ENCODE data around the gene HID1. TPM values are rescaled to one million over a fixed set of nuclear protein-coding genes. Genes with fewer than 3 reads are reported as not detected.
"Not testable (repeated sequence)": the region's sequence is repeated elsewhere in the genome, so short reads cannot be mapped to it uniquely, and the experiment has no call there.

Gene HID1
- total RNA-seq, 1 donor: 4.3 TPM

DNA sequence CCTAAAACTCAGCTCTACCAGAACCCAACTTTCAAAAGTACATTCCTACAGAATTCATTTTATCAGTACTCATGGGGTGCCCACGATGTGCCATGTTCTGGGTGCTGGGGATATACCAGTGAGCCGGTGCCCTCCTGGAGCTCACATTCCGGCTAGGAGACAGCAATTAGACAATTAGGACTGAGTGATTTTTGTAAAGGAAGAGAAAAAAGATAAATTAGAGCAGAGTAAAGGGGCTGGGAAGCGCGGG, 39.5 kb upstream of the HID1 start:
- no peak for DNase-seq (ENCODE audit: low read depth)
- H3K4me3 ChIP-seq (ENCODE audit: low read depth, low read length): peak overlapping the region; percentile 91
- TF ChIP-seq, protein P1, sequence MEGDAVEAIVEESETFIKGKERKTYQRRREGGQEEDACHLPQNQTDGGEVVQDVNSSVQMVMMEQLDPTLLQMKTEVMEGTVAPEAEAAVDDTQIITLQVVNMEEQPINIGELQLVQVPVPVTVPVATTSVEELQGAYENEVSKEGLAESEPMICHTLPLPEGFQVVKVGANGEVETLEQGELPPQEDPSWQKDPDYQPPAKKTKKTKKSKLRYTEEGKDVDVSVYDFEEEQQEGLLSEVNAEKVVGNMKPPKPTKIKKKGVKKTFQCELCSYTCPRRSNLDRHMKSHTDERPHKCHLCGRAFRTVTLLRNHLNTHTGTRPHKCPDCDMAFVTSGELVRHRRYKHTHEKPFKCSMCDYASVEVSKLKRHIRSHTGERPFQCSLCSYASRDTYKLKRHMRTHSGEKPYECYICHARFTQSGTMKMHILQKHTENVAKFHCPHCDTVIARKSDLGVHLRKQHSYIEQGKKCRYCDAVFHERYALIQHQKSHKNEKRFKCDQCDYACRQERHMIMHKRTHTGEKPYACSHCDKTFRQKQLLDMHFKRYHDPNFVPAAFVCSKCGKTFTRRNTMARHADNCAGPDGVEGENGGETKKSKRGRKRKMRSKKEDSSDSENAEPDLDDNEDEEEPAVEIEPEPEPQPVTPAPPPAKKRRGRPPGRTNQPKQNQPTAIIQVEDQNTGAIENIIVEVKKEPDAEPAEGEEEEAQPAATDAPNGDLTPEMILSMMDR (IDR thresholded peaks at IDR 0.05; ENCODE audit: insufficient read depth, low read depth, low read length): no peak

DNA sequence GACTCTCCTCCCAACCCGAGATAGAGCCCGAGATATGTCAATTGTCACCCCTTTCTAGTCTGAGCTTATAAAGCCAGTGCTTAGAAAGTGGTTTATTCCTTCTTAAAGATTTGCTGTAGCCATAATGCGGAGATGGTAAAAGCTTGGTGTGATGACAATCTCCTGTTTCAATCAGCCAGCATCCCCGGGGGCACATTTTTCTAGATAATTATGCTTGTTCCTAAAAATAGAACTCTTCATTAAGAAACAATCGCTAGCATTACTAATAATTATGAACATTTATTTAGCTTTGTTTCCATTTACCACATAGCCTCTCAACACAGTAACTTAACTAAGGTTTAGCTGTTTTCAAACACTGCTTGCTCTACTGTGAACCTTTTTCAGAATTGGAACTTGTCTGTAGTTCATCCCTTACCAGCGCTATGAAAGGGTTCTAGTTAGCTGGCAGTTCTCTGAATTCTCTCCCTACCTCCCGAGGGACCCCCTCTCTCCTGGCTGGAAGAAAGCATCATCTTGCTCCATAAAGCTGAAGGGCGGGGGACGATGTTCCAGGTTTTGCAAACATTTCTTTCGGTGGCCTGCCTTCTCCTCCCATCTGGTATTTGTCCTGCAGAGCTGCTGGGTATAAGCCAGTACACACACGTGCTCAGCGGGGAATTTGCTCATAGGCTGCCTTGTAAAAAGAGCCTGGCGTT, 39.0 kb upstream of the HID1 start:
- TF ChIP-seq, protein P1 (IDR thresholded peaks at IDR 0.05; ENCODE audit: insufficient read depth, low read depth, low read length): no peak
- DNase-seq (ENCODE audit: low read depth): peak; percentile 88
- peak overlapping the region; percentile 91 for H3K4me3 ChIP-seq (ENCODE audit: low read depth, low read length)

DNA sequence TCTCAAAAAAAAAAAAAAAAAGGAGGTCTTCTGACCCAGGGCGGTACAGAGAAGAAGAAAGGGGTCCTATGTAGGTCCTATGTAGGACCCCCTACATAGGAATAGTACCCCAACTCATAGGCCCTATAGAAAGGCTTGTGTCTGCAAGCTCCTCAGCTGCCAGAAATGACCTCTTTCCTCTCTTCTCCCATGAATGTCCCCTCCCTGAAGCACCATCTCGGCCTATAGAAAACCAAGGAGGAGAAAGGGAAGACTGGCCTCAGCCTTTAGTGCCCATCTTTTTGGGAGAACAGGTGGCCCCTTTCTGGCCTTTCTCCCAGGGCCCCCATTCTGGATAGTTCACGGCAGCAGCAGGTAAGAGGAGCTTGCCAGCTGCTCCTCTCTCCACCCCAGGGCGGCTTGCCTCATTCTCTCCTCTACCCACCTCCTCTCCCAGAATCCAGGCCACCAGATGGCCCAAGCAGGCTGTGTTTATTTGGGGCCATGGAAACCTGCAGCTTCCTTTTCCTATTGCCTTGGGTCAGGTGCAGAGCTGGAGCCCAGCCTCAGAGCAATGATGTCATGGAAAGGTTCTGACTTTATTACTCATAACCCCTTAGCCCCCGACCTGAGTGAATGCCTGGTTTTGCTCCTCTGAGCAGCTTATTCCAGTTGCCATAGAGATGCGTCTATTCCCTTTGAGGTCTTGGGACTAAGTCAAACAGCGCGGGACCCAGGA, 38.3 kb upstream of the HID1 start:
- peak; percentile 73 for DNase-seq (ENCODE audit: low read depth)
- no peak overlapping the region for H3K4me3 ChIP-seq (ENCODE audit: low read depth, low read length)
- TF ChIP-seq, protein P1 (IDR thresholded peaks at IDR 0.05; ENCODE audit: insufficient read depth, low read depth, low read length): no peak

DNA sequence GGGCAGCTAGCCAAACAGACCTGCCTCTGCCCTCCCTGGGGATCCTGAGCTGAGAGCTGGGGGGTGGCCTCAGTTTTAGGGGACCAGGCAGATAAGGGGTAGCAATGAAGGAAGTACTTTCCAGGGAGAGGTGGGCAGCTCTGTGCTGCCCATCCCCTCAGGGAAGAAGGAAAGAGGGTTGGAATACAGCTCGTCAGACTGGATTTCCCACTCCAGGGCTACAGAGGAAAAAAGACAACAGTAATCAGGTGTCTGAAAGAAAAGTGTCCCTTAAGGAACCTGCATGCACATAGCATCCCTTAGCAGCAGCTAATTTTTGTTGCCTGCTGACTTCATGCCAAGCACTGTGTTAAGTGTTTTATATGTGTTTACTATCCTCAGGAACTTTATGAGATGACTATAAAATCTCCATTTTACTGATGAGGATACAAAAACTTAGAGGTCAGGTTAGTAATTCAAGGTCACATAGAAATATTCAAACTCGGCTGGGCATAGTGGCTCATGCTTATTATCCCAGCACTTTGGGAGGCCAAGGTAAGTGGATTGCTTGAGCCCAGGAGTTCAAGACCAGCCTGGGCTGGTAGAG, 36.7 kb upstream of the HID1 start:
- no peak overlapping the region for H3K4me3 ChIP-seq (ENCODE audit: low read depth, low read length)
- DNase-seq (ENCODE audit: low read depth): peak; percentile 50
- TF ChIP-seq, protein P1 (IDR thresholded peaks at IDR 0.05; ENCODE audit: insufficient read depth, low read depth, low read length): no peak

DNA sequence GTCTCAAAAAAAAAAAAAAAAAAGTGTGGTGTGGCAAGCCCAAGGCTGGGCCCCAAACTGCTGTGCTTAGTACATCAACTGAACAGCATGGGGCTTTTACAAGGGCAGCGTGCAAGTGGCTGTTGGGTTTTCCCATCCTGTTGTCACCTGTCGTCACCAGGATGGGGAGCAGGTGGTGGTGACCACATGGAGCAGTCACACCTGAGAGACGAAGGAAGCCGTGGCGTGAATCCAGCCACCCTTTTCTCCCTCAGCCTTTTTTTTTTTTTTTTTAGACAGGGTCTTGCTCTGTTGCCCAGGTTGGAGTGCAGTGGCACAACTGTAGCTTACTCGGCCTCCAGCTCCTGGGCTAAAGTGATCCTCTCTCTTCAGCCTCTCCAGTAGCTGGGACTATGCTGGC, 35.8 kb upstream of the HID1 start:
- TF ChIP-seq, protein P1 (IDR thresholded peaks at IDR 0.05; ENCODE audit: insufficient read depth, low read depth, low read length): no peak
- H3K4me3 ChIP-seq (ENCODE audit: low read depth, low read length): no peak overlapping the region
- no peak for DNase-seq (ENCODE audit: low read depth)

DNA sequence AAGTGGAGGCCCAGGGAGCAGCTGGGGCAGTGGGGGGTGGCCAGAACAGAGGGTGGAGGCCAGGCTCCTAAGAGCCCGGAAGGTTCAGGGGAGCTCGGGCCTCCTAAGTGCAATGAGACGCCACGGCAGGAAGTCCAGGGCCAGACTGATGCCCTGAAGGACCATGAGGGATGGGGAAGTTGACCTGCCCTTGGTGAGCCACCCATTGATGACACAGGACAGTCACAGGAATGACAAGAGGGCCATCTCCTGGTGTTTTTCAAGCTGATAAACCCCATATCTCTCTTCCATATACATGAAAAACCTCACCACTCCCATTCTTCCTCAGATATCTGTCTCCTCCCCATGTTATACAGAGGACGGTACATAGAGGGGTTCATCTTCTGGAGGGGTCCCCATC, 34.1 kb upstream of the HID1 start:
- no peak for DNase-seq (ENCODE audit: low read depth)
- H3K4me3 ChIP-seq (ENCODE audit: low read depth, low read length): no peak overlapping the region

DNA sequence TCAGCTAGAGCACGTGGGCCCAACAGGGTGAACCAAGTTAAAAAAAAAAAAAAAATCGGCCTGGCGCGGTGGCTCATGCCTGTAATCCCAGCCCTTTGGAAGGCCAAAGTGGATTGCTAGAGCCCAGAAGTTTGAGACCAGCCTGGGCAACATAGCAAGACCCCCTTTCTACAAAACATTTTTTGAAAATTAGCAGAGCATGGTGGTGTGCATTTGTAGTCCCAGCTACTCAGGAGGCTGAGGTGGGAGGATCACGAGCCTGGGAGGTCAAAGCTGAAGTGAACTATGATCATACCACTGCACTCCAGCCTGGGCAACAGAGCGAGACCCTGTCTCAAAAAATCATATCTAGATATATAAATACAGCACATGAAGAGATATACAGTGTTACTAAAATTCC, 33.5 kb upstream of the HID1 start:
- not testable (repeated sequence) for H3K4me3 ChIP-seq (ENCODE audit: low read depth, low read length); DNase-seq (ENCODE audit: low read depth)

More for the DNA sequence above, 34.1 kb upstream of the HID1 start:
- TF ChIP-seq, protein P1 (IDR thresholded peaks at IDR 0.05; ENCODE audit: insufficient read depth, low read depth, low read length): no peak
